HS-27A (cell line): ENCODE data around the gene ADAMTS7.
"Not testable (repeated sequence)": the region's sequence is repeated elsewhere in the genome, so short reads cannot be mapped to it uniquely, and the experiment has no call there.

Experiments
- DNase-seq: peaks from one replicate; pipeline ENCODE4 v3.0.0-alpha.2; 2012; ENCODE audit warnings: low read depth, missing footprints

The ADAMTS7 gene

DNA sequence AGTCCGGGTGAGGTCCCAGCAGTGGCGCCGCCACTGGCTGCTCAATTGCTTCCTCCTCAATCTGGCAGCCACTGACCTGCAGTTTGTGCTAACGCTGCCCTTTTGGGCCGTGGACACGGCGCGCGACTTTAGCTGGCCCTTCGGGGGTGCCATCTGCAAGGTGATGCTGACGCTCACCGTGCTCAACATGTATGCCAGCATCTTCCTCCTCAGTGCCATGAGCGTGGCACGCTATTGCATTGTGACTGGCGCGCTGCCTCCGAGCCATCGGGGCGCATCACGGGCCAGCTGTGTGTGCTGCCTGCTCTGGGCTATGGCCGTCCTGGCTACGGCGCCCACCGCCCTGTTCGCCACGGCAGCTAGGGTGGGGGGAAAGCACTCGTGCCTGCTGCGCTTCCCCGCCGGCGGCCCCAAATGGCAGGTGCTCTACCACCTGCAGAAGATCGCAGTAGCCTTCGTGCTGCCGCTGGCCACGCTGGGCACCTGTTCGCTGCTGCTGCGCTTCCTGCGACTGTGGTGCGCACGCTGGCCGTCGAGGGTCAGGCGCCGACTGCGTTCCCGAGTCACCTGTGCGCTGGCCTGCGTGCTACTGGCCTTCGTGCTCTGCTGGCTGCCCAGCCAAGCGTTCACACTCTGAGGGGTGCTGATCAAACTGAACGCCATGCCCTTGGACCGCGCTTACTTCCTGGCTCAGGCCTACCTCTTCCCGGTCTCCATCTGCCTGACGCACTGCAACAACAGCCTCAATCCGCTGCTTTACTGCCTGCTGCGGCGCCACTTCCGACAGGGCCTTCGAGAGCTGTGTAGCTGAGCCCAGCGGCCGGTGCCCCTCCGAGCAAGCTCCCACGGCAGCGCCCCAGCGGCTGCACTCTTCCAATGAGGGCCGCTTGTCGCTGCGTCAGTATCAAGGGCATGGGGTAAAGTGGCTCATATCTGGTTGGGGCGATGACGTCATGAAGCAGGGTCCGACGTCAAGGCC lies 20.3 kb upstream of the ADAMTS7 start:
- no peak for DNase-seq

DNA sequence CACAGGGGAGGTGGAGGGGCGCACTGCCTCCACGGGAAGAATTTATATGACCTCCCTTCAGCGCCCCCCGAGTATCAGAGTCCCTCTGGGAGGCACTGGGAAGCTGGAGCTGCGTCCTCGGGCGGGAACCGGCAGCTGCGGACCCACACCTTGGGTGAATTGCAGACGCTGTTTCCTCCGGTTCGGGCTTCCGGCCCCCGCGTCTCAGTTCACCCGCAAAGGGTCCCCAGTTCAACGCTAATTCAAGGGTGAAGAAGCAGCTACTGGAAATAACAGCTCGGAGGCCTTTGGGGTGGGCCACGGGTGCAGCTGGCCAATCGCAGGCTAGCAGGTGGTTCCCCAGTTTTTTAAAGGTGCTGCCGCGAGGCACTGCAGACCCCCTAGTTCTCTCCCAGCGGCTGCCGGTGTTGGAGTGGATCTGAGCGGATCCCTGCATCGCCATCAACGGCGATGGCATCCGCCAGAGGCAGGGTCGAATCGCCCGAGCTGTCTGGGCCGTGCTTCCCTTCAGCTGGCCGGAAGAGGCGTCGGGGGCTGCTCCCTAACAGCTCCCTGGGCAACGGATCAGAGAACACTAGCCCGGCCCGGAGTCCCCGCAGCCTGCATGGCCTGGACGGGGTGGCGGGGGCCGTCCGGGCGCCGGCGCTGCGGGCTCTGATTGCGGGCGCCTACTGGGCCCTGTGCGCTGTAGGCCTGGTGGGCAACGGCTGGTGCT lies 19.4 kb upstream of the ADAMTS7 start:
- DNase-seq, result no peak

DNA sequence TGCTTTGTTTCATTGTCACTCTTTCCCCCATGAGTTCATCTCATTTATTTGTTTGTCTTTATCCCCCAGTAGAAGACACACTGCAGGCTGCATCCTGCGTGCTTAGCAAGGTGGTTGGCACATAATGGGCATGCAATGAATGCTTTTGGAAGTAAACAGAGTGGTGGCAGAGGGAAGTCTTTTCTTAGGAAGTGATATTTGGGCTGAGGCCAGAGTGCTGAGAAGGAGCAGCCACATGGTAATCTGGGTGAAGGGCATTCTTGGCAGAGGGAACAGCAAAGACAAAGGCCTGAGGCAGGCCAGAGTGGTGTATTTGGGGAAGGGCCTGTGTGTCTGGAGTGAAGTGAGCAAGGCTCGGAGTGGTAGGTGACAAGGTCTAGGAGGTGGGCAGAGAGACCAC lies 17.7 kb upstream of the ADAMTS7 start:
- DNase-seq, result no peak

DNA sequence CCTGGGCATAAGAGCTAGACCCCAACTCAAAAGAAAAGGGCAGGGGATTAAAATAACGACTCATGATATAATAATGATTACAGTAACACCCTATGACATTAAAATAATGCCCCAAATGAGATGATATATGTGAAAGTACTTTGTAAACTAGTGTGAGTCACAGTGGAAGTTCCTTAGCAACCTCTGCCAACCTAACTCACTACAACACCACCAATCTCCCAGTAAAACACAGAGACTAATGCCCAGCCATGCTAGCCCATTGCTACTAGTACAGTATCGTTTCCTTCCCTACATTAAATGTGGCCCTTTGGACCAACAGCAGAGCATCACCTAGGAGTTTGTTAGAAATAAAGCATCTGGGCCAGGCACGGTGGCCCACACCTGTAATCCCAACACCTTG lies 11.2 kb upstream of the ADAMTS7 start:
- DNase-seq, result no peak

DNA sequence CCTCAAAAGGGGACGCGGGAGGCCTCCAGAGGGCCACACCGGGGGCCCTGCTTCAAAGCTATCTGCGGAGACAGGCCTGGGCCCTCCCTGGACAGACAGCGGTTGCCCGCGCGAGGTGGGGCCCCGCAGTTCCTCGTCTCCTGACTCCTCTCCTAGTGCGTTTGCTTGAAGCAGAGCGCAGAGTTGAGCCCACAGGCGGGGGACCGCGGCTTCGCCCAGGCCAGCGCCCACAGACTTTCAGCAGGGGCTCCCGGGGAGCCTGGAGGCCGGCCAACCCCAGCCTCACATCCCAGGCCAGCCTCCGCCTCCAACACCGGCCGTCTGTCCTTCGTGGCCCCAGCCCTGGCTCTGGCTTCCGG lies 540 bp upstream of the ADAMTS7 start:
- no peak for DNase-seq

DNA sequence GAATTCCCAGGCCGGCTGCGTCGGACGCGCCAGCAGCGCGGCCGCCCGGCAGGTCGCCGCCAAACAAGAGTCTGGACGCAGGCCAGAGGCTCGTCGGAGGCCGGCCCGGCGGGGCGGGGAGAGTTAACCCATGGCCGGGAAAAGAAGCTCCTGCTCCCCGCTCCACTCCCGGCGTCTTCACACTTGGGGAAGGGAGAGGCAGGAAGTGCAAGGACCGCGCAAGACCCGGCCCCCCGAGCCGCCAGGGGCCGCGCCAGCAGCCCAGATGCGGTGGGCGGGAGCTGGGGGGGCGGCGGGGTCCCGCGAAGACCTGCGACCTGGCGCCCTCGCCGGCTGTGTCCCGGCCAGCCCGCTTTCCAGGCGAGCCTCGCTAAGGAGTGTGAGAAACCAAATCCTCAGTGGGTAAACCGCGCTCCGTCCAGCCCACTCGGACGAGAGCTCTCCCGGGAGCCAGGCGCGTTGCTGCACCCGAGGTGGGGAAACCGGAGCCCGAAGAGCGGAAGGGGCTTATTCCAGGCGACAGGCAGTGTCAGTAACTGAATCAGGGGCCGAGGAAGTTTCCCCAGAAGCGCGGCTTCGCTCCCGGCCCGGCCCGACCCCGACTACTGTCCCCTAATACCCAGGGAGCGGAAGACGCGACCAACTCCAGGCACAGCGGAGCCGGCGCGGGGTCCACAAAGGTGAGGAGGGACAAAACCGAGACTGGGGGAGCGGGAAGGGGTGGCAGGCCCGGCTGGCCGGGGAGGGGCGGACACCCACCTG lies 721 bp downstream of the ADAMTS7 start:
- no peak for DNase-seq

DNA sequence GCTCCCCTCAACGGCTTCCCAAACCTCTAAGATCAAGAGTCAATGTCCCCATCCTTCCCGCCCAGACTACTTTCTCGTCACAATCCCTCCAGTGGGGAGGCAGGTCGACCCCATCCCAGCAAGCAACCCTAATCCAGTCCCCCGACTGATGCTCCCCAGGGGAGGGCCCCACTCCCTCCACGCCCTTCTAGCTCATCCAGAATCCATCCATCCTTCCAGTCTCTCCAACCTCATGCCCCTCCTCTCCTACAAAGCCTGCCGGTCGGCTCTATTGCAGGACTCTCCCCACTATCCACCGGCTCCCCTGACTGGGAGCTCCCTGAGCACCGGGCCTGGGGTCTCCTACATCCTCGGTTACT lies 1.3 kb downstream of the ADAMTS7 start:
- no peak for DNase-seq

DNA sequence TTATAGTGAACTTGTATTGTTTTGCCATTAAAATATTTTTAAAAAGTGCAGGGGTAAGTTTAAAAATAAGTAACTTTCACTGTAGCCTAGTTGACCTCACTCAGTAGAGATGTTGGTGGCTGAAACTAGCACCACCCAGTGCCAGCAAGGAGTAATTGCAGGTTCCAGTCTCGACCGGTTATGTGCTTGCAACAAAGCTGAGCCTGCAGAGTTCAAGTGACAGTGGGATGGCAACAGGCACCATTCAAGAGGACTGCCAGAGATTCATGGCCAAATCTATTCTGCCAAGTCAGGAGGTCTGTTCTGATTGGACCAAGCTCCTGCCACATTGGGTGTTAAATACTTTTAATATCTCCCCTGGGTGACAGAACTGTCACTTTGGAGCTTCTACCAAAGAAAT lies 2.7 kb downstream of the ADAMTS7 start:
- no peak for DNase-seq

DNA sequence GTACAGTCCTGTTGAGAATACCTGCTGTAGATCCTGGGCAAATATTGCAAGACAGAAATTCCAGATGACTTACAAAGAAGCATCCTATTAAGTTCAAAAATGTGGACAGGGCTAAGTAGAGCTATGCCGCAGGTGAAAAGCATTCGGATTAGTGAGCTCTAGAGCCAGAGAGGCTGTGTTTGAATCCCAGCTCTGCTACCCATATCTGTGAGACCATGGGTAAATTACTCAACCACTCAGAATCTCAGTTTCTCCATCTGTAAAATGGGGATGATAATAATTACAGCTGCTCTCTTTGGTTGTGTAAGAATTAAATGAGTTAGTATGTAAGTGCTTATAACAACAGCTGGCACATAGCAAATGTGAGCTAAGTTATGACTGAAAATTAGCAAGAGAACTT lies 3.9 kb downstream of the ADAMTS7 start:
- DNase-seq, result no peak

DNA sequence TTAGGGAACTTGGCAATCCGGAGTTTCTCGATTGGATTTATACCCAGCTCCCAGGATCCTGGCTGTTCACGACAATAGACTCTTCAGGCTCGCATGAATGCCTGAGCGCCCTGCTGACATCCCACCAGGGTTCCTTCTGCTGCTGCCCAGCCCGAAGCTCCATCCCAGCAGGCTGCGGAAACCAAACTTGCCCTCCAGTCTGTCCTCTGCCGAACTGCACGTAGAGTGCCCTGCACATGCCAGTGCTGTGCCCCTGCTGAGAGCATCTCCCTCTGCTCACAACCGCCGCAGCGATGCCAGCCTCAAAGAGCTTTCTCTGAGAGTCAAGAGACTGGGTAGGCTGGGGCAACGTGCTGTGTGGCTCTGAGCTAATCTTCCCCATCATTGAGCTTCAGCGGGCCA lies 6.9 kb downstream of the ADAMTS7 start:
- DNase-seq, result no peak

DNA sequence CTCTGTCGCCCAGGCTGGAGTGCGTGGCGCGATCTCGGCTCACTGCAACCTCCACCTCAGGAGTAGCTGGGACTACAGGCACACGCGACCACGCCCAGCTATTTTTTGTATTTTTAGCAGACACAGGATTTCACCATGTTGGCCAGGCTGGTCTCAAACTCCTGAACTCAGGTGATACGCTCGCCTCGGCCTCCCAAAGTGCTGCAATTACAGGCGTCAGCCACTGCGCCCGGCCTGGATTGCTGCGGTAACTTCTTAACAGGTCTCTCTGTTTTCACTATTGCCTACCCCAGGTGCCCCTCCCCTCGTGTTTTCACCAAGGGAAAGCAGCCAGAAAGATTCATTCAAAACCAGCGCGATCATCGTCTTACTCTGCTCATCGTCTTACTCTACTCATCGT lies 10.5 kb downstream of the ADAMTS7 start:
- DNase-seq, result no peak

DNA sequence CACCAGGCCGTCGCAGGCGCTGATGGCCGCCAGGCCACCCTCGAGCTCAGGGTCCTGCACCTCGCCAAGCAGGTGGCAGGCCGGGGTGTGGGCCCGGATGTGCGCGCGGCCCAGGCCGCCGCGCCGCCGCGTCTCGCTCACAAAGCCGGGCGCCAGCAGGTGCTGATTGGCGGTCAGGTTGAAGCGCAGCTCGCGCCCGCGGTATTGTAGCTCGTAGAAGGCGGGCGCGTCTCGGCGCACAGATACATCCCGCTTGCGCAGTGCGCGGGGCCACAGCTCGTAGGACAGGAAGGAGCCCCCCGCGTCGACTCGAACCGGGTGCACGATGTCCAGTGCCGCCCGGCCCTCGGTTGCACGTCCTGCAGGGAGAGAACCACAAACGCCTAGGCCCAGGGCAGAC lies 11.1 kb downstream of the ADAMTS7 start:
- no peak for DNase-seq

DNA sequence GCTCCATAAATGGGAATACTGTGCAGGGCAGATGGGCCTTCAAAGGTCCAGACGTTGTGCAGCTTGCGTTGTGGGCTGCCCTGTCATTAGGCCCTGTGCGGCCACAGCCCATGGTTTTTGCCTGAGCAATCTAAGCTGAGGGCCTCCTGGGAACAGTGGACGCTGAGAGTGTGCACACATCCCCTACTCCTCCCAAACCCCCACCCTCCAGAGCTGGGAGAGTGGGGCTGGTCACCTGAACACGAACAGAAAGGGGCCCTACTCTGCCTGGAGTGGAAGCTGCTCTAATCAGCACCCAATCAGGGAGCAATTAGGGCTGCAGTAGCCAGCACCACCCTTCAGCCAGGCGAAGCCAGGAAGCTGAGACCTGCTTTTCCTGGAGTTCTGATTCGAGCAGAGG lies 12.2 kb downstream of the ADAMTS7 start:
- not testable (repeated sequence) for DNase-seq

DNA sequence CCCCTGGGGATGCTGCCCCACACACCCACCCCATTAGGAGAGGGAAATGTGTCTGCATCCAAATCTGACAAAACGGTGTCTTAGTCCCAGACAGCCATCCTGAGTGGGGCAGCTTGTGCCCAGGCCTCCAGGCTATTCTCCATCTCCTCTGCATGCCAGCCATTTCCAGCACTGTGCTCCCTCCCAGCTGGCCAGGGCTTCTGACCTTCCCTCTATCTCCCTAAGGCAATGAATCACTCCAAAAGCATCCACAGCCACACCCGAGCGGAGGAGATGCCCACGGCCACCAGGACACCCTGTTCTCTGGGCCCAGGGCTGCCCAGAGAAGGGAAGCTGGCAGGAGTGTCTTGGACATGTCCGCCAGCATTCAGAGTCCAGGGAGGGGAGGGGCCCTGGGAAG lies 12.9 kb downstream of the ADAMTS7 start:
- peak; percentile 81 for DNase-seq

DNA sequence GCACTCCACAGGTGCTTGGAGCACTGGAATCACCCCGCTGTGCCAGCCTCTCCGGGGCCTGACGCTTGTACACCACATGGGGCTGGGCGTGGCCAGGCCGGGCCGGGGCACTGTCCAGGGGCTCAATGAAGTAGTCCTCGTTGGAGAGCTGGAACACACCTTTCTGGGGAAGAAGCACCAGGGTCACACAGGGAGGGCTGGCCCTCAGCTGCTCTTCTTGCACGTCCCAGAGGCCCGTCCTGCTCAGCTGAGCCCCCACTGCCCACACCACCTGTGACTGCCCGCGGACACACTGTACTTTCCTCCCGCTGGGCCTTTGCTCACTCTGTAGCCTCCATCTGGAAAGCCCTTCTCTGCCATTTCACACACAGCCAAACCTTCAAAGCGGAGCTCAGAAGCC lies 13.3 kb downstream of the ADAMTS7 start:
- DNase-seq, result no peak

DNA sequence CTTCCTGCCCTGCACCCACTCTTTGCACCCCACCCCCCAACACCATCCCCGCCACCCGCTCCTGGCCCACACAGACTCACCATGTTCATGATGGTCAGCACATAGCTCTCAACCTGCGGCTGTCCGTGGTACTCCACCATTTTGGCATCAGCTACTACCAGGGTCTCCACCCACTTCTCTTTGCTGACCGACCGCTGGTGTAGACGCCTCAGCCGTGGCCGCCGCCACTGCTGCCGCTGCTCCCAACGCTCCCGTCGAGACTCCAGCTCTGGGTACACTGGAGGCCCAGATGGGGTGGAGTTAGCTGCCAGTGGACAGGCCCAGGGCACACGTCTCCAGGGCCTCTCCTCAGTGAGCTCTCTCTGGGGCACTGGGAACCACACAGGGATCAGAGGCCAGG lies 14.8 kb downstream of the ADAMTS7 start:
- no peak for DNase-seq

DNA sequence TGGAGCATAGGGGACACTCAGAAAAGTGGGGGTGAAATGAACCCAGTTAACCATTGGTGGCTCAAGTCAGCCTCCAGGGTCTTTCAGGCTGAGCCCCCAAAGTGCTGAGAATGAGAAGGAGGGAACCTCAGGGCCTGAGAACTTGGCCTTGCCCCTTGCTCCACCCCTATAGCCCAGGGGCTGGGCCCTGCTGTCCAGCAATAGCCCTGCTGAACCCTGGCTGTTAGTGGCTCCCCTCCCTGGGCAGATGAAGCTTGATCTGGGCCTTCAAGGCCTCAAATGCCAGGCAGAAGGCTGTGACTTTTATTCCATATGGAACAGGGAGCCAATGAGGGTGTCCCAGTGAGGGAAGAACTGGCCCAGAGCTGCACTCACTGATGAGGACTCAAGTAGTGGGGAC lies 16.2 kb downstream of the ADAMTS7 start:
- DNase-seq, result no peak

DNA sequence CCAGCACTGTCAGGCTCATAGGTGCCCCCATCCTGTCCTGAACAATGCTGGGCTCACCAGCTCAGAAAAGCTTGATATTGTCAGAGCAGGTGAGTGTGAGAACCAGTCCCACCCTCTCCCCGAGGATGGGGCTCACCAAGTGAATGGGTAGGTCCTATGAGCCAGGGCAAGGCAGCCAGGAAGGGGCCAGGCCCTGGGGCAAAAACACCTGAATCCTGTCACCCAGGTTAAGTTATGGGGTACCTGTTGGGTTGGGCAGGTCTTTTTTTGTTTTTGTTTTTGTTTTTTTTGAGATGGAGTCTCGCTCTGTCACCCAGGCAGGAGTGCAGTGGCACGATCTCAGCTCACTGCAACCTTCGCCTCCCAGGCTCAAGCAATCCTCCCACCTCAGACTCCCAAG lies 16.8 kb downstream of the ADAMTS7 start:
- not testable (repeated sequence) for DNase-seq

DNA sequence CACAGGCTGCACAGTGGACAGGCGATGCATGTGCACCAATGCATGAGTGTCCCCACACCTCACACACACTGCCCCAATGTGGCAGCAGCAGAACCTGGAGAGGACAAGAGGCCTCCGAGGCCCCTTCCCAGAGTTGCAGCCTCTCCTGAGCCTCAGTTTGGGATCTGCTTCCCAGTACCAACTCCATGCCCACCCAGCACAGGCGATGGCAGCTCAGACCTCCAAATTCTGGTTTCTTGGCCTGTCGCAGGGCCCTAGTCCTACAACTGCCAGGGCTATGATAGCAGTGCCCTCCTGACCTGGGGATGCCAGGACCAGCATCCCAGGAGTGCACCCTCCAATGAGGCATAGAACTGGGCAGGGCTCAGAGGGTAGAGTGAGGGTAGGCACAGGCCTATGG lies 19.9 kb downstream of the ADAMTS7 start:
- no peak for DNase-seq

DNA sequence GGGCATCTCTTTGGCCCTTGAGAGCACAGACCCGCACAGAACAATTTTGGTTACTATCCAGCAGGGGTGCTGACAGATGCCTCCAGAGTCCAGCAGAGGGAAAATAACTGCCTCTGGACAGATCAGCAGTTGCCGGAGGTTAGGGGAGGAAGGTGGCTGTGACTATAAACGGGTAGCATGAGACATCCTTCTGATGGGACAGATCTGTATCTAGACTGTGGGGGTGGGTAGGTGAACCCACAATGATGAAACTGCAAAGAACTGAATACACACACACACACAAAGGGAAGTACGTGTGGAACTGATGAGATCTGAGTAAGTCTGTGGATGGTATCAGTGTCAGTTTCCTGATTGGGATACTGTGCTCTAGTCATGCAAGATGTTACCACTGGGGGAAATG lies 21.2 kb downstream of the ADAMTS7 start:
- no peak for DNase-seq

DNA sequence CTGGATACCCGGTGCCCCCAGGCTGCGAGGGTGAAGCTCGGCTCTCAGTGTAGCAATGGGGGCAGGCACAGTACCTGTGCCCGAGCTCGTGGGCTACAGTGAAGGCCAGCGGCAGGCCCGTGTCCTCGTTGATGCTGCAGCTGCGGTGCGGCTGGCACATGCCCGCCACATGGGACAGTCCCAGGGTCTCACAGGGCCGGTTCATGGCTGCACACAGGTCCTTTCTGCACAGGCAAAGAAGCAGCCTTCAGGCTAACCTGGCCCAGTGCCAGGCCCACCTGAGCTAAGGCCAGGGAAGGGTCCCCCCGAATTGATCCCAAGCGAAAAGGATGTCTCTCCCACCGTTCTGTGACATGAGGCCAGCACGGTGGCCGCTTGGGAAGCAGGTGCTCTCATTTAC lies 21.6 kb downstream of the ADAMTS7 start:
- no peak for DNase-seq

DNA sequence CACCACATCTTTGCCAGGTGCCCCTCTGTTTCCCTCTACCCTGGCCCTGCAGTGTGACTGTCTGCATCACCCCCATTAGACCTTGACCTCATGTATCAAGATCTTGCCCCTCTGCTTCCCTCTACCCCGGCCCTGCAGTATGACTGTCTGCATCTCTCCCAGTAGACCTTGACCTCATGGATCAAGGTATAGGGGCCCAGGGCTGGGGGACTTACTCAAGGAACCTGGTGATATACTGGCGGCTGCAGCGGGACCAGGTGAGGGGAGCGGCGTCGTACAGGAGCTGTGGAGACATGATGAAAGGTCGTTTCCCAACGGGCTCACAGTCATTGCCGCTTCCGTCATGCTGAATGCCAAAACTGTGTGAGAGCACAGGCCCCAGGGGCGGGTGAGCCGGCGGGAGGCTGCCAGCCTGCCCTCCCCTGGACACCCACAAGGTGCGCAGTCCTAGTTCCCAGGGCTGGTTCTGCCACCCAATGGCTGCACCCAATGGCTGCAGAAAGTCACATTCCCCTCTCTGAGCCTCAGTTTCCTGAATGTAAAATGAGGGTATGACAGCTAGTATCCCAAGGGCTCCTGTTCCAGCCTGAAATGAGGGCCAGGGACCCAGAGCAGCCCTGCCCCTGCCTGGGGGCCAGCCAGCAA lies 23.1 kb downstream of the ADAMTS7 start:
- no peak for DNase-seq
